HG03139 (cell line): ENCODE measurements around the gene SLC24A4.

Experiments
- ATAC-seq: cut with Tn5 transposase; IDR thresholded peaks from one replicate; pipeline ENCODE4 v1.9.1; 2021; ENCODE audit not compliant: unreplicated experiment

Gene SLC24A4

DNA sequence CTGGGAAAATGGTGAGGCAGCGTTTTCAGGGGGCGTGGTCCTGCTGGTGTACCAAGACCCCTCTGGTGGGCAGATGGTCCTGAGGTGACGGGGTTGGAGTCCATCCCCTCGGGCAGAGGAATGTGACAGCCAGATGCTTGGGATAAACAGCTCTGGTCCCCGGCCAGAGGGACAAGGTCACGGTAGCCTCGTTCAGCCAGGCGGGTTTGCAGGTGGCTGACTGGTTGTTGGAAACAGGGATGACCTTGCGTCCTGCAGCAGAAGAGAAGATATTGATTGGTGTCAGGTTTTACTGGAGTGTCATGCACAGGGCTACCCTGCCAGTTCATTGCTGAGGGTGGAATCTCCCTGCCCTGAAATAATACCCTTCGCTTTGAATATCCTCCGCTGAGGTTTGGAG lies 43.3 kb downstream of the SLC24A4 start:
- ATAC-seq, result no peak

DNA sequence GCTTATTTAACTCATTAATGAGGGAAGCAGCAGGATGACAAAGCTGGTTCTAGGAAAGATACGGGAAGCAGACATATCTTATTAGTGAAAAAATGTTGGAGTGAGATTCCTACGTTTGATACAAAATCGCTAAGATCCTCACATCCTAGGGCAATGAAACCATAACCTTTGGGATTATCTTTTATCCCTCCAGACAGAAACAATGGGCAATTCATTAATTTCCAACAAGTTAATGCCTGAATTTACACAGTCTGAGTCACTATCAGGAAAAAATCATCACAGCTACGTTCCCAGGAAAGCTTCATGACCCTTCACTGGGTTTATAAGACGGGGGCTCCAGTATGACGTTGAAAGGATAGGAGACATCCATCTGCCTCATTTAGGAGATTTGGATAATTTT lies 45.0 kb downstream of the SLC24A4 start:
- no peak for ATAC-seq

DNA sequence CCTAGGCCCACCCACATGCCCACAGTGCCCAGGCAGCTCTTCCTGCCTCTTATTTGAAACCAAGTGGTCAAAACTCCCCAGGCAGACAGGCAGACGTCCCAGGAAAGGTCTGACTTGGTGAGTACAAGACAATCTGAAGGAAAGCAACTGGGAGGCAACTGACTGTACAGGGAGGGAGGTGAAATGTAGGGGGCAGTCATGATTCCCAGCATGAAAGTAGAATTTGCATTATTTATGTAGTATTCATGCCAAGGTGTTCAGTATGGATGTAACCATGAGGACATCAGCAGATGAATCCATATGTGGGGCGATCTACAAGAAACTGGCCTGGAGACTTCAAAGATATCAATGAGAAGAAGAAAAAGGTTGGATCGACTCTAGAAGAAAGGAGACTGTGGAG lies 46.1 kb downstream of the SLC24A4 start:
- ATAC-seq, result no peak

DNA sequence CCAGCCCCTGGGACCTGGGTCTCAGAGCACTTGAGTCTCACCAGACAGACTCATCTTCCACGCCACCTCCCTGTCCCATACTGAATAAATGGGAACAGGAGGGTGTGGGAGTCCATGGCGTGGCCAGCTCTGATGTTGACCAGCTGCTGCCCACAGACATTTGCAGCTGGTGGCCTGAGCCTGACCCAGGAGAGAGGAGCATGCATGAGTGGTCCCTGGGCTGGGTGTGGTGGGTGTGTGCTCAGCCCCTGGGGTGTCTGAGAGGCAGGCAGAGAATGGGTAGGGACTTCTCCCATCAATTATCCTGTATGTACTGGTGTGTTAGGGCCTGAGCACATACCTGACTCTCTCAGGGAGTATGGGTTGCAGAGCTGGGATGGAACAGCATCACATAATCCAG lies 49.3 kb downstream of the SLC24A4 start:
- no peak for ATAC-seq

DNA sequence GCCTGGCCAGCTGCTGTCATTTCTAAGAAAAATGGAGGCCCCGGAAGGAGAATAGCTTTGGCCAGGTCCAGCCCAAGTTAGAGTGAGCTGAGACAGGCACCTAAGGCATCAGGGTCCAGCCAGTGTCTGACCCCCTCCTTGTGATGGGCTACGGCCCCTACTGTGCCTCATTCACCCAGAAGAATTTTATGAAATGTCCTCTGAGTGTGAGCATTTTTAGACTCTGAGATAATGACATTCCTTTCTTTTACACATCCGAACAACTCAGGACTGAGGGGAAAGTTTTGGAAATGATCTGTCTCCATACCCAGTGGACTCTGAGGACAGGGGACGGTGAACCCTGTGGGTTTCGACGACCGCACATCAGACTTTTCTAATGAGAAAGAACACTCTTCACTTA lies 50.4 kb downstream of the SLC24A4 start:
- ATAC-seq, result no peak

DNA sequence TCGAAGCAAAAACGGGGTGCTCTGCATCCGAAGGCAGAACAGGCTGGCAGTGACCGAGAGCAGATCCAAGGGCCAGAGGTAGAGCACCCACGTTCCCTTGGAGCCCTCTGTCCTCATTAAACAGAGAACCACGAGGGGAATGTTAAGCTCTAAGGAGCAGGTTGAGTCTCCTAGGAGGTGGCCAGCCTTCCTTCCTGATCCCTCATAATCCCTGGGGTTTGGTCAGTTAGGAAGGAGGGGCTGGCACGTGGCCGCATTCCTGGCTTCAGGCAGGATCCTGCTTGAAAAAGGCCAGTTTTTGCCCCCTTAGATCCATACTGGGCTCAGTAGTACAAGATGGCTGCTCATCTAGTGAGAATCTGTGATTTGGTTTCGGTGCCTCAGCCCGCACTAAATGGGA lies 57.2 kb downstream of the SLC24A4 start:
- no peak for ATAC-seq

DNA sequence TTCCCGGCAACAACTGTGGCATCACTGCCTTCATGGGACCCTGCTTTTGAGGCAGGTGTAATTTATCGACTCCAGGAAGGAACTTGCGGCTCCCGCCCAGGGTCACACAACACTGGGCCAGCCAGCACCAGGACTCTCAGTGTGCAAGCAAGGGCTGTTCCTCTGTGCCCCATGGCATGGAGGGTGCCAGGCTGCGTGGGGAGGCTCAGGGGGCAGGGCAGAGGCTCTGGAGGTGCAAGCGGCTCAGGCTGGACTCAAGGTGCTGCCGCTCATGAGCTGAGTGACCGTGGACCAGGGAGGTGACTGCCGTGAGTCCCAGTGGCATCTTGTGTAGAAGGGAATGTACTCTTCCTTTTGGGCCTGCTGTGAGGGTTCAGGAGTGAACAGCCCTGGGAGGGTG lies 57.6 kb downstream of the SLC24A4 start:
- ATAC-seq, result no peak

DNA sequence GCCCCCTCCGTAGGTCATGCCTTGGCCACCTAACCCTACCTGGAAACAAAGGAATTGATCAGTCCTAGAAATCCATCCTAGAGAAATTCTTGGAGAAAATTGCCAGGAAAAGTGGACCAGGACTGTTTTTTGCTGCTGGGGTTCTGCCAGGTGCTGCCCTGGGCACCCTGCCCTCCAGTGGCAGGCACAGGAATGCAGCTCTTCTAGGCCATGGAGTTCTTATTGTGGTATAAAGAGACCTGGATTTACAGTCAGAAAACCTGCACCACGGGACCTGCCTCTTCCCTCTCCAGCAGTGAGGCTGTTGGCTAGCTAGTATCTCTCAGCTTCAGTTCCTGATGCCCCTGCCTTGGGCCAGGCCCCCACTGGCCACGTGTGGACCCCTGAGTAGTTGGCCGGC lies 59.7 kb downstream of the SLC24A4 start:
- ATAC-seq, result no peak

DNA sequence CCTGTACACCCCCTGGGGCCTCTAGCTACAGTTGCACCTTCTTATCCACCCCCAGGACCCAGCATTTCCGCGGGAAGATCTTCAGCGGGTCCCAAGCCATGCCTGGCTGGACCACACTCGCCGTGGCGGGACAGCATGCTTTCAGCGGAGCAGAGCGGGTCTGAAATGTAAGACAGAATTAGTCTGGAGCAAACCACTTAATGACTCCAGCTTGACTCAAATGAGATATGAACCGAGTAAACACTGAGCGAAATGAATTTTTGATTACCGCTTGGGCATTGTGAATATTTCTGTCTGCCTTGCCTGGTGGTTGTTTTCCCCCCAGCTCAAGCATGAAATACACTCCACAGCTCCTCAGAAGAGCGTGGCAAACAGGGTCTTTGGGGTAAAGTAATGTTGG lies 60.8 kb downstream of the SLC24A4 start:
- no peak for ATAC-seq

DNA sequence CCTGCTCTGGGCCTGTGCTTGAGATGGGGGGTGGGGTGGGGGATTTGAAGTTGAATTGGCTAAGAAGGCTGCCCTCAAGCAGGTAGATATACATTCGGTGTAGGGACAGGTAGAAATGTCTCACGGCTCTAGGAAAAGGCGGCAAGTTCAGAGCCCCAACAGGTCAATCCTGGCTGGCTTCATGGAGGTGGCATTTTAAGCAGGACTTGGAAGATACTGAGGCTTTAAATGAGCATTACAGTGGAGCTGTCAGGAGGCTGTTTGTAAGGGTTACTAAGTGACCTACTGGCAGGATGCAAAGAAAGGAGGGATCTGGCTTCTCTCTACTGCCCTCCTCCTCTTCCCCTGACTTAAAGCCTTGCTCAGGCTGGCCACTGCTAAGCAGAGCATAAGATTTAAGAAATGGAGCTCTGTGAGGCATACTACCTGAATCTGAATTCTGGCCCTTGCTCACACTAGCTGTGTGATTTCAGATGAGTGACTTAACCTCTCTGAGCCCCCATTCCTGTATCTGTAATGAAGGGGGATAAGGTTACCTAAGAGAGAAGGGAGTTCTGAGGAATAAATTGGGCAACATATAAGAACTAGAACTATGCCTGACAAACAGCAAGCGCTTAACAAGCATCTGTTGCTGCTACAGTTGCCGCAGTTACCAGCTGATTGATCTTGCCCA lies 61.6 kb downstream of the SLC24A4 start:
- no peak for ATAC-seq

DNA sequence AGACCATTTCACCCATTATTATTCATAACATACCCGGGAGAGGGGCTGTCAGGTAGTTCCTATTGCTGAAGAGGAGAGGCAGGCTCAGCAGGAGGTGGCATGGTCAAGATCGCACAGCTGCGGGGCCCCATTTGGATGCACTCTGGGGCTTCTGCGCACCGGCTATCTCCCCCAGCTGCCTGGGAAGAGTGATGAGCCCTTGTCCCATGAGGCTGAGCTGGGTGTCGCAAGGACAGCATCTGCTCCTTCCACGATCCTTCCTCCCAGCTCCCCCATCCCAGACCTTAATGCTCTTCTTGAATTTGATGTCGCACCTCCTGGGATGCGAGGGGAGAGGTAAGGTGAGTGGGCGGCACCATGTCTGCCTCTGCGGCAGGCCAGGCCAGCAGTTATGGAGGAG lies 62.6 kb downstream of the SLC24A4 start:
- no peak for ATAC-seq

DNA sequence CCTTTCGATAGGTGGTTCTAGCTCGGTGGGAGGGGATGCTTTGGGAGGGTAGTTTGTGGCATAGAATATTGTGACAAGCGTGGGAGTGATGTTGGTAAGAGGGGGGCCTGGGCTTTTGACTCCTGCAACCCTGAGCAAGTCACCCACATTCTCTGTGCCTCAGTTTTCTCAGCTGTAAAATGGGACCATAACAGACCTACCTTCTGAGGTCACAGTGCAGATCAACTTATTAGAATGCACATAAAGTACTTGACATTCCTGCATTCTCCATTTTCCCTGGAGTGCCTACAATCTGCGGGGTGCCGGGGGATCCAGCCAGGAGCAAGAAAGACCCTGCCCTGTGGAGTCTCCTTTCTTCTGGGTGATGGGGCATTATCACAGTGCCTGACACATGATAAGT lies 63.2 kb downstream of the SLC24A4 start:
- no peak for ATAC-seq

DNA sequence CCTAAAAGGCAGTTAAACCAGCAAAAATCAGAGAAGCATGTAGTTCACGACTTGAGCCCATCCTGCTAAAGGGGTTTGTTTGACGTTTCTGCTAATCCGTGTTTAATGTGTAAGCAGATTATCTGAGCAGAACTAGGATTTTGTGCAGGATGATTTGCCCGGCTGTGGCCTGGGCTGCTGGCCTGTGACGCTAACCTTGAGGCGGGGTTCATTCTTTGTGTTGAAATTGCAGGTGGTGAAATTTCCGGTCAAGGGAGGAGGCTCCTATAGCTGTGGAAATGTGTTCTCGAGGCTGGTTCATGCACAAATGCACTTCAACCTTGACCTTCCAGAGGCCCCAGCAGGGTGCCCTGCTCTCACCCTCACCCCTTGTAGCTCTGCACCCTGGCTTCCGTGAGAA lies 63.7 kb downstream of the SLC24A4 start:
- no peak for ATAC-seq

DNA sequence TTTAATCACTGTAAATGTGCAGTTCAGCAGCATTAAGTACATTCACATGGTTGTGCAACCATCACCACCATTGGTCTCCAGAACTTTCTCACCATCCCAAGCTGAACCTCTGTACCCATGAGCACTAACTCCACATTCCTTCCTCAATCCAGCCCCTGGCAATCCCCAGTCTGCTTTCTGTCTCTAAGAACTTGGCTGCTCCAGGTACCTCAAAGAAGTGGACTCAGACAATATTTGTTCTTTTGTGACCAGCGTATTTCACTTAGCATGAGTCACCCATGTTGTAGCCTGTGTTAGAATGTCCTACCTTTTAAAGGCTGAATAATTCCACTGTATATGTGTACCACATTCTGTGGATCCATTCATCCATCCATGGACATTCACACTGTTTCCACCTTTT lies 64.6 kb downstream of the SLC24A4 start:
- ATAC-seq, result no peak

DNA sequence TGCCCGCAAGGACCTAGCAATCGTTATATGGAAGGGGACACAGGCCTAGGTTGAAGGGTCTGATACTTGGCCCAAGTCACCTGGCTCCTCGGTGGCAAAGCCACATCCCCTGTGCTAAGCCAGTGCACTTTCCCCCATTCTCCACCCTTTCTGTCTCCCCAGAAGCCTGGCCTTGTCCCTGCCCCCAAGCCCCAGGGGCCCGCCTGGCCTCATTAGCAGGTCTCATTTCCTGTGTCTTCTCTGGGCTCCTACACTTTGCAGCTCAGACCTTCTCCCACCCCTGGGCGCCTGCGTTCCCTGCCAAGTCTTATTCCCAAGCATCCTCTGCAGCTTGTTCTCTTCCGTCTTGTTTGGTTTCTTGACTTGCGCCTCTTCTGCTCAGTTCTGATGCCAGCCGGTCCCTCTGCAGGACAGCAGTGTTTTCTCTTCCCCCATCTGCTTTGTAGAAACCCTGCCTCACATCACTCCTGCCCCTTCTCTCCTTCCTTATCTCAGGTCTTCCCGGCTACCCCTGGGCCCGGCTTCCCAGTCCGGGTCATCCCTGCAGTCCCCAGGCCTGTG lies 66.7 kb downstream of the SLC24A4 start:
- no peak for ATAC-seq

DNA sequence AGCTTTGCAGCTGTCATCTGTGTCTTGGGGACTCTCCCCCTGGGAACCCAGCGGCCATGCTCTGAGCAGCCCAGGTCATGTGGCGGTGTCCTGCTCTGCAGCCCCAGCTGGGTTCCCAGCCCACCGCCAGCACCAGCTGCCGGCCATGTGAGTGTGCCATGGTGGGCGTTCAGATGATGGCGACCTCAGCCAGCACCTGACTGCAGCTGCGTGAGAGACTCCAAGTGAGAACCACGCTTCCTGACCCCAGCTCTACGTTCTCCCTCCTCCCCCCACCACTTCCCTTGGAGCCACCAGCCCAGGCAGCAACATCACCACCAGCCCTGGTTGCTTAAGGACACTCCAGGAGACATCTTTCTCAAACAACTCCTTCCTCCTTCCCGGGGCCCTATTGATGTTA lies 68.8 kb downstream of the SLC24A4 start:
- ATAC-seq, result no peak

DNA sequence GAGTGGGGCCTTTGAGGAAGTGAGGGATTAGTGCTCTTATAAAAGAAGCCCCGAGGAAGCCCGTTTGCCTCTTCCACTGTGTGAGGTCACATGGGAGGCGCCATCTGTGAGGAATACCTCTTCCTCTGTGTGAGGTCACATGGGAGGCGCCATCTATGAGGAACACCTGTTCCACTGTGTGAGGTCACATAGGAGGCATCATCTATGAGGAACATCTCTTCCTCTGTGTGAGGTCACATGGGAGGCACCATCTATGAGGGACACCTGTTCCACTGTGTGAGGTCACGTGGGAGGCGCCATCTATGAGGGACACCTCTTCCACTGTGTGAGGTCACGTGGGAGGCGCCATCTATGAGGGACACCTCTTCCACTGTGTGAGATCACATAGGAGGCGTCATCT lies 69.7 kb downstream of the SLC24A4 start:
- ATAC-seq, result no peak

DNA sequence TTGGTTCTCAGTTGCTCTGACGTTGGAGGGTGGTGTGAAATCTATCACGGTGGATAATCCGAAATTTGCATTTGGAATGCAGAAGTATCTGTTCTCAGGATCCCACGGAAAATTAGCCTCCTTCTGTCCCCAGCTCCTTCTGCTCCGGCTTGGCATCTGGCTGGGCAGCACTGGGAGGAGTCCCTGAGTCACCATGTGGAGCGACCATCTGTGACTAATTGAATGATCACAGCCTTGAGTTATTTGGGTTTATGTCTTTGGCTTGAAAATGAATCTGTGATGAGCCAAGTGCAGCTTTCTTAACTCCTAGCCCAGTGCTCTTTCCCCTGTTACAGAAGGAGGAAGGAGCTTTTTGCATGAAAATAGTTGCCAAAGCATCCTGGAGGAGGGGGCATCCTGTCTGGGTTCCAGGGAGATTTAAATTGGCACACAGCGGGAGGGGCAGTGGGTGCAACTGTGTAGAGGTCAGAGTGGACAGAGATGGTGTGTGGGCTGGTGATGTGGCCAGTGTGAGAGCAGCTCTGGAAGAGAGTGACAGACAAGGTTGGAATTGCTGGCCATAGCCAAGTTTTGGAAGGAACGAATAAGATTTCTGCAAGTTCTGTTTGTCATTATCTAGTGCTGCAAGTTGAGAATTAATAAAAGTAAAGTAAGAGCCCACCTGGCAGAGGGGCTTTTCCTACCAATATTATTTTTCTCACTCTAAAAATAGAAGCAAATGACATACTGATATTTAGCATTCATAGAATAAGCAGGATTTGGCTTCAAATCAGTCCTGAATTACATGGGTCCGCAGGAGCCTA lies 74.4 kb downstream of the SLC24A4 start:
- no peak for ATAC-seq

DNA sequence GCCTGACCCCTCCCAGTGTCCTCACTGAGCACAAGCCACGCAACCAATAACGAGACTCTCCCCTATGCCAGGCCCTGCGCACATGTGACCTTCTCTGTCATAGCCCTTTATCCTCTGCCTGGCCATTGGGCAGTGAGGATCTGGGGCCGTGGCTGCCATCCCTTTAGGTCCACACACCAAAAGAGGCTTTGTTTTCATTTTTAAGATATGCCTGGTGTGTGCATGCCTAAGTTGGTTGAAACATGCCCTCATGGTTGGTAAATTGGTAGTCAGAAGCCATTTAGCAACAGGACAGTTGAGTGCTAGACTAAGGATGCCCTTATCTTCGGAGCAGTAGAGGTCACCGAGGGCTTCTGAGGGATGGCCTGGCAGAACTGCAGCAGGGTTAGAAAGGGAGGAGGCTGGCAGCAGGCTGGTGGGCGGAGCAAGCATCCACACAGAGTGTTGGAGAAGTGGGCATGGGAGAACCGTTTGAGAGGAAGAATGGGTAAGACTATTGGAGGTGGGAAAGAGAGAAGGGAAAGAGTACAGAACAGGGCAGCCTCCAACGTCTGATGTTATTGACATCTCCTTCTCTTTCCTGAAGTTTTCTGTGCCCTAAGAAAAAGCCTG lies 75.1 kb downstream of the SLC24A4 start:
- no peak for ATAC-seq

DNA sequence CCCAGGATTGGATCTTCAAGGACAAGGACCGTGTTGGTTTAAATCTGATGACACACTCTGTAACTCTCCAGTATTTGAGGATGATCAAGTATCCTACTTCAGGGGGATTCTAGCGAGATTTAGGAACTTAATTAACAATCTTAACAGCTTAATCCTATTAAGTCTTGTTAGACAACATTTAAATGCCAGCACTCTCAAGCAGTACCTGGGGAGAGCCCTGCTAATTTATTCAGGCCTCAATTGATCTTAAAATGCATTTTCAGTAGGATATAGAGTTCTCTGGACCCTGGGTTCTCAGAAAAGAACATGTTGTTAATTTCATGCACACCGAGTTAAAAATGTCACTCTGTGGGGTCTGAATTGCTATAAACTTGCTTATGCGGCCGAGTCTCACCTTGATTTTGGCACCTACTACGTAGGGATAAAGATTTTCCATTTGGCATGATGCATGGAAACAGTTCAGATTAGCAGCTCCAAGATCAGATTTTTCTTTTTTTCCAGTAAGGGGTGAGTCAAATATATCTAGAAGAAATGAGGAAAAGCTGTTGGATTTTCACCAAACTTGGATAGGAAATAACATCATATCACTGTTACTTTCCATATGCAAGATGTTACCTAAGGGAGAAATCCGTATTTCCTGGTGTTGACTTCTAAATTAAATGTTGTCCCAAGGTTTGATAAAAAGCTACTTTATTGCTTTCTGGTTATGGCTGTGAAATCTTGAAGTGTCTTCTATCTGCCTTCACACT lies 76.1 kb downstream of the SLC24A4 start:
- no peak for ATAC-seq
